Gastrocnemius medialis (tissue), 4 donors: Measurements from ENCODE around the gene PPP2R2B. TPM values are rescaled to one million over a fixed set of nuclear protein-coding genes. Genes with fewer than 3 reads are reported as not detected.

Source experiments
- ATAC-seq, 2 donors: fragments of 150-250 bp; one replicate each; pipeline ENCODE4 v1.9.1; 2016
- DNase-seq, 2 donors: peaks; one replicate each; pipeline ENCODE4 v3.0.0-alpha.2; 2019
- H3K27ac ChIP-seq, 4 donors: fragments of 200-600 bp; sonication (generic); 1 replicate in 1 of 4; 2 replicates in 3 of 4; pipeline ENCODE4 v1.5.1; 2016 to 2018; ENCODE audit warnings: mild to moderate bottlenecking in 2 of 4, moderate library complexity in 1 of 4
- H3K27me3 ChIP-seq, 3 donors: fragments of 200-600 bp; sonication (generic) in 2 of 3; 1 replicate in 1 of 3; 2 replicates in 2 of 3; pipeline versions ENCODE4 v1.5.1 to v1.6.0; 2016 to 2019; ENCODE audit warnings: mild to moderate bottlenecking in 1 of 3, moderate library complexity in 1 of 3
- H3K36me3 ChIP-seq, 2 donors: fragments of 200-600 bp; sonication (generic) in 1 of 2; one replicate each; pipeline ENCODE4 v1.5.1; 2017 to 2018
- H3K4me1 ChIP-seq, 2 donors: fragments of 200-600 bp; sonication (generic) in 1 of 2; one replicate each; pipeline ENCODE4 v1.5.1; 2016 to 2017; ENCODE audit warnings: mild to moderate bottlenecking in 2 of 2
- H3K4me3 ChIP-seq, 4 donors: fragments of 200-600 bp; sonication (generic) in 3 of 4; 1 replicate in 1 of 4; 2 replicates in 3 of 4; pipeline ENCODE4 v1.5.1; 2016 to 2019; ENCODE audit warnings: mild to moderate bottlenecking in 2 of 4
- H3K9me3 ChIP-seq, 3 donors: fragments of 200-600 bp; sonication (generic) in 2 of 3; 1 replicate in 1 of 3; 2 replicates in 2 of 3; pipeline ENCODE4 v1.5.1; 2016 to 2019
- CTCF ChIP-seq, 5 experiments: fragments of 450-650 bp in 3 of 5; fragments of 200-600 bp in 2 of 5; sonication (generic) in 2 of 5; IDR thresholded peaks in 4 of 5; conservative IDR thresholded peaks in 1 of 5; 1 replicate in 4 of 5; 2 replicates in 1 of 5; pipeline ENCODE4 v1.5.1; 2016 to 2019; ENCODE audit warnings: antibody characterized with exemption in 5 of 5, mild to moderate bottlenecking in 3 of 5, moderate library complexity in 3 of 5
- POLR2A ChIP-seq, 2 donors: fragments of 450-650 bp; IDR thresholded peaks; one replicate each; pipeline ENCODE4 v1.6.1; 2017; ENCODE audit warnings: antibody characterized with exemption in 2 of 2, mild to moderate bottlenecking in 2 of 2, moderate library complexity in 2 of 2
- in situ Hi-C, 4 donors: fragments of 200-750 bp; cut with MboI; loops; one replicate each; pipeline versions ENCODE4 v1.15.0 to v1.8.0; 2017; ENCODE audit warnings: low sequenced_read_pairs in 4 of 4
- intact Hi-C: fragments of 100-400 bp; cut with DNase I; formaldehyde crosslinking; loops from one replicate; pipeline ENCODE4 v1.15.1; 2023; ENCODE audit warnings: low total_unique reads
- total RNA-seq, 4 donors: library from RNA; depleted of rRNA; stranded (reverse); fragments of >200 nt; gene quantifications; one replicate each; pipeline versions ENCODE4 v1.1.0 to v1.2.3, GENCODE V29; 2016

The PPP2R2B gene
- total RNA-seq, 4 donors from 2014 or later: 0.04 to 0.76 (median 0.19) TPM; not detected in 1

GRCh38 chr5:146722361-146722779 lies 156.2 kb downstream of the PPP2R2B start:
- Histone ChIP-seq H3K4me3 (no peak overlapping the region), H3K9me3 (no peaks in the 10 kb centered on the region), H3K27ac (no peak overlapping the region), H3K36me3 (no peaks in the 10 kb centered on the region), H3K27me3 (no peaks in the 10 kb centered on the region), H3K4me1 (no peaks in the 10 kb centered on the region)
- DNase-seq: no peak
- ATAC-seq: no peak
- in situ Hi-C loops: no loop called here
- TF ChIP-seq CTCF (IDR thresholded peaks at IDR 0.05 in 4 of 5, conservative IDR thresholded peaks at IDR 0.05 in 1 of 5) (no peak), POLR2A (IDR thresholded peaks at IDR 0.05) (no peak)
- intact Hi-C loops: no loop called here

- intact Hi-C loops: no loop called here
- H3K27ac ChIP-seq: no peak overlapping the region
- H3K27me3 ChIP-seq: no peaks in the 10 kb centered on the region
- no peak for ATAC-seq
- no peaks in the 10 kb centered on the region for H3K36me3 ChIP-seq
- H3K9me3 ChIP-seq: no peaks in the 10 kb centered on the region
- H3K4me3 ChIP-seq: no peak overlapping the region
- H3K4me1 ChIP-seq: no peaks in the 10 kb centered on the region
- TF ChIP-seq CTCF (IDR thresholded peaks at IDR 0.05 in 4 of 5, conservative IDR thresholded peaks at IDR 0.05 in 1 of 5): no peak
- TF ChIP-seq POLR2A (IDR thresholded peaks at IDR 0.05): no peak
- DNase-seq: no peak
- in situ Hi-C loops: no loop called here
Measured at GRCh38 chr5:146721073-146721815, 157.3 kb downstream of the PPP2R2B start.

GRCh38 chr5:146720107-146720506 lies 158.4 kb downstream of the PPP2R2B start:
- Histone ChIP-seq H3K27ac (no peak overlapping the region), H3K36me3 (no peaks in the 10 kb centered on the region), H3K4me3 (no peak overlapping the region), H3K27me3 (no peaks in the 10 kb centered on the region), H3K9me3 (no peaks in the 10 kb centered on the region), H3K4me1 (no peaks in the 10 kb centered on the region)
- intact Hi-C loops (no loop called here), in situ Hi-C loops (no loop called here)
- DNase-seq: no peak
- no peak for ATAC-seq
- TF ChIP-seq CTCF (IDR thresholded peaks at IDR 0.05 in 4 of 5, conservative IDR thresholded peaks at IDR 0.05 in 1 of 5) (no peak), POLR2A (IDR thresholded peaks at IDR 0.05) (no peak)

GRCh38 chr5:146719179-146719578 lies 159.4 kb downstream of the PPP2R2B start:
- in situ Hi-C loops: no loop called here
- ATAC-seq (no peak), DNase-seq (no peak)
- Histone ChIP-seq H3K27ac (no peak overlapping the region), H3K4me1 (no peaks in the 10 kb centered on the region), H3K27me3 (no peaks in the 10 kb centered on the region), H3K9me3 (no peaks in the 10 kb centered on the region), H3K4me3 (no peak overlapping the region), H3K36me3 (no peaks in the 10 kb centered on the region)
- intact Hi-C loops: no loop called here
- TF ChIP-seq POLR2A (IDR thresholded peaks at IDR 0.05) (no peak), CTCF (IDR thresholded peaks at IDR 0.05 in 4 of 5, conservative IDR thresholded peaks at IDR 0.05 in 1 of 5) (no peak)

- H3K4me1 ChIP-seq: no peaks in the 10 kb centered on the region
- H3K27ac ChIP-seq: no peak overlapping the region
- in situ Hi-C loops: no loop called here
- no peak overlapping the region for H3K4me3 ChIP-seq
- no peaks in the 10 kb centered on the region for H3K36me3 ChIP-seq
- DNase-seq (no peak), ATAC-seq (no peak)
- H3K27me3 ChIP-seq: no peaks in the 10 kb centered on the region
- intact Hi-C loops: no loop called here
- no peak for TF ChIP-seq POLR2A (IDR thresholded peaks at IDR 0.05)
- no peak for TF ChIP-seq CTCF (IDR thresholded peaks at IDR 0.05 in 4 of 5, conservative IDR thresholded peaks at IDR 0.05 in 1 of 5)
- no peaks in the 10 kb centered on the region for H3K9me3 ChIP-seq
Measured at GRCh38 chr5:146718609-146719008, 159.9 kb downstream of the PPP2R2B start.
